HCEC 1CT (cell line): ENCODE results near the gene ARHGAP26.

ENCODE experiments used
- DNase-seq: peaks from one replicate; pipeline ENCODE4 v3.0.0-alpha.2; 2017

The ARHGAP26 gene

DNA sequence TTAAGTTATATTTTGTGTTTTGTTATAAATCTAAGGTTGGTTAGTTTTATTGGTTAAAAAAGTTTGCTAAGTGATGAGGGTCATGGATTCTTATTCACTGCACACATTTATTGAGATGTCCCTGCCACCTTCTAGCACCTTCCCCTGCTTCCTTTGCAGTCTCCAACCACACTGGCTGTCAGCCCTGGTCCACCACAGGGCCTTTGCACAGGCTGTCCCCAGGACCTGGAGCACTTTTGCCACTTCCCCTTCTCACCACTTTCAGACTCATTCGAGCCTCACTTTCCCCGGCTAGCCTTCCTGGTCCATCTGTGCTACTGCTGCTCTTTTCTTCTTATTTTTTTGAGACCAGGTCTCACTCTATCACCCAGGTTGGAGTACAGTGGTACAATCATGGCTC is 45.3 kb downstream of the ARHGAP26 start:
- DNase-seq = no peak

DNA sequence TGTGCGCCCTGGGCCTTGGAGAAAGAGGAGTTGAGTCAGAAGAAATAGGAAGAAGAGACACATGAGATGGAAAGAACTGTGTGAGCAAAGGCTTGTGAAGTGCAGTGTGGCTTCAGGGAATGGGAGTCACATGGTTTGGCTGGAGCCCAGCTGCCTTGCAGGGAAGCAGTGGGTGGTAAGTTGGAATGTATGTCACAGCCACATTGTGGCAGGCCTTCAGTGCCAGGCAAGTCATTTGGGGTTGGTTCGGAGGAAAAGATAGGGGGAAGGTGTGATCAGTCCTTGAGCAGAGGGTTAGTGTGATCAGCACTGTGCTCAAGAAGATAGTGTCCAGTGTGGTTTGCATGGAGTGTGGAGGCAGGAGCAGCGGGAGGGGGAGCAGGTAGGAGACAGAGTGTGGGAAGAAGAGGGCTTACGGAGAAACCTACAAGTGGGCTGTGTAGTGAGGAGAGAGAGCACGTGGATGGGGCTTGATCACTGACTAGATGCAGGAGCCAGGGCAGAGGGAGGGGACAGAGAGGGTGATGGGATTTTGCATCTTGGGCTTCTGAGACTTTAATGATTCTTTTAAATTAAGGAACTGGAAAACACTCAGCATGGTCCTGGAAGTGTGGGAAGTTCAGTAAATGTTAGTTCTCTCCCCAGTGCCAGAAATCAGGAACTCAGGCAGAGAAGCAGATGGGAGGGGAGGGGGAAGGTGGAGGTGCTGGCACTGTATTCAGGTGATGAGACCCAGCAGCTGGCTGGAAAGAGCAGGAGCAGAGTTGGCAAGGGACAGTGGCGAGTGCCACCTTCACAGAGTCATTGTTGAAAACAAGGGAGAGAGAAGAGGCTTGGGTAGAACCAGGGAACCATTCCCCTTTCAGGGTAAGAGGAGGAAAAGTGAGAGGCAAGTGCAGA is 46.6 kb downstream of the ARHGAP26 start:
- peak; percentile 28 for DNase-seq

DNA sequence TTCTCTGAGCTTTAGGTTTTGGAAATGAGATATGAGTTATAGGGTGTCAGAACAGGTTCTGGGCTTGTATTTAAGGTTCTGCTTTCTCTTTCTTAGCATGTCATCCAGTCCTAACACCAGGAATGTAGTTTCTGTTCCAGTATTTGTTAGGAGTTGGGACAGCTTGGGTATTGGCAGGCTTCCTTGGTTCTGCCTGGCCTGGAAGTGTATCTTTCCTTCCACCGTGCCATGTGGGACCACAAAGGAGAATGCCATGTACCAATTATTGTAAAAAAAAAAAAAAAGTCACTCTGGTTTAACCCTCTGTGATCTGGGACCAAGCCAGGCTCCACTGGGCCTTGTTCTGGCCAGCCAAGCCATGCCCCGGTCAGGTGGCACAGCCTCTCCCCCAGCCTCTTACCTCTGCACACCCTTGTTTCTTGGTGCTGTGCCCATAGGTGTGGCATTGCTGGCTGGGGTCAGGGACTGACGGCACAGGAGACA is 47.8 kb downstream of the ARHGAP26 start:
- no peak for DNase-seq

GRCh38 chr5:142819292-142819691 is 49.1 kb downstream of the ARHGAP26 start:
- no peak for DNase-seq

DNA sequence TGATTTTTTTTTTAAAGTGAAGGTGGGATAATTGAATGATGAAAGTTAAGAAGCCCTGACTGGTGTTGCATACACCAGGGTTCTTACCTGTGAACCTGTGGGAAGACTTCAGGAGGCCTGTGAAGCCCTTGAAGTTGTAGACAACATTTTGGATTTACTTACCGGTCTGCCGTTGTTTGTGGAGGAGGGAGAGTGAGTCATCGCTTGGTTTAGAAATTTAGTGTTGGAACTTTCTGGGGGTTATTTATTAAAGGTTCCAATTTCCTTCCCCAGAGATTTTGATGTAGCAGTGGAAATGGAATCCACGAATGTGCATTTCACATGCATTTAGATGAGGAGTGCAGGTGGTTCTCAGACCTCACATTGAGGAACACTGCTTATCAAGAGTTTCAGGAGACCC is 49.6 kb downstream of the ARHGAP26 start:
- peak; percentile 45 for DNase-seq

DNA sequence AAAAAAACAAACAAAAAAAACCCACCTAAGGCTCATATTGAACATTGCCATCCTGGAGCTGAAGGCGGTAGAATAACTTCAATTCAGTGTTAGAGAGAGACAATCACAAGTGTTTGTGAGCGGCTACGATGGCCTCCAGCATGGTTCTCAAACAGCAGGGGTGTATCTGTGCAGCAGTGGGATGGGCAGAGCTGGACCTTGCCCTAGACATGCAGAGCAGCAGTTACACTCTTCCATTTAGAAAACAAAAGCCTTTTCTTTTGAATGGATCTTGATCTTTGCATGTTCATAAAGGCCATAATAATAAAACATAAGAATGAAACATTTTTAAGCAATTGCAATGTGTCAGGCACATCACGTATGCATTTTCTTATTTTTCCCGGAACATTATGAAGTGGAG is 50.3 kb downstream of the ARHGAP26 start:
- DNase-seq = no peak

GRCh38 chr5:142821034-142821732 is 51.0 kb downstream of the ARHGAP26 start:
- no peak for DNase-seq

DNA sequence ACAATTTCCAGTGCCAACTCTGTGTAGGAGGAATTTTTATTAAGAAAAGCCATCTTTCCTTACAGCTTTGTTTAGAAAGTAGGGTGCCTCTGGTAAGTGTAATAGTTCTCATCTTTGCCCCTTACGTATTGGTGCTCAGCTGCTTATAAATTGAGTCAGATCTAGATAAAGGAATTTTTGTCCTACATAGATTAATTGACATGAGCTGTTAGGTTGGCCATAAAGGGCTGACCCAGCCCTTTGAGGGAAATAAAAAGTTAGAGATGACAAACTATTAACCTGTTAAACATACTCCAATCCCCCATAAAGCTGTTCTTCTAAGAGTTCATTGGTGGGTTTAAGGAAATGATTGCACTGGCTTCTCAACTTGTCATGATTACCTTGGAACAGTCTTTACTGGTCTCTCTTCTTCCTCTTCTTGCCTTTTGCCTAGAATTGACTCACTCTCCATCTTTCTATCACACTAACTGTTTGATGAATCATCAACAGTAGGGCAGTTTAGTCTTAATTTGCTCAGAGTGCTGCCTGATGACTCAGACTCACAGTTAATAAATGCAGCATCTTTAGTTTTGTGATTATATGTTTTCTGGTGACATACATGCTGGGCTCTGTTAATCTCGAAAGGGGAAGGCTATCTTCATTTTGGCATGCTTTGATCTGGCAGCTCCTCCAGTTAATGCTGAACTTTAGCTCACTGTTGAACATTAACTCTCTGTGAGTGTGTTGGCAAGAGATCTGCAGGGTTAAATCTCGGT is 51.7 kb downstream of the ARHGAP26 start:
- peak; percentile 91 for DNase-seq

- DNase-seq = no peak
Observed at GRCh38 chr5:142823126-142823525, 52.9 kb downstream of the ARHGAP26 start.

GRCh38 chr5:142823806-142824205 is 53.6 kb downstream of the ARHGAP26 start:
- DNase-seq = no peak

GRCh38 chr5:142824391-142824790 is 54.2 kb downstream of the ARHGAP26 start:
- no peak for DNase-seq

- DNase-seq = no peak
Observed at GRCh38 chr5:142825378-142826089, 55.4 kb downstream of the ARHGAP26 start.

DNA sequence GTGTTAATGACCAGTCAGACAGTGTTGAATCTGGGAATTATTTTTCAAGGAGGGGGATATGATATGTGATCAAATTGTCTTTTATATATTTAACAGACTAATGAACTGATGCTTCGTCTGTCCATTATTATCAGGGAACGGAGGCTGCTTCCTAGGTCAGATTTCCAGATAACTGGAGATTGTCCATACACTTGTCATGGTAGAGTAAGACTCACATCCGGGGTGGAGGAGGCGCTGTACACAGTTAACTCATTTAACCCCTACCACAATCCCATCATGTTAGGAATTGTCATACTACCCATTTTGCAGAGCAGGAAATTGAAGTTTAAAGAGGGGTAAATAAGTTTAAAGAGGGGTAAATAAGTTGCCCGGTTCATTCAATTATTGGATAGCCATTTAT is 55.9 kb downstream of the ARHGAP26 start:
- DNase-seq = no peak

DNA sequence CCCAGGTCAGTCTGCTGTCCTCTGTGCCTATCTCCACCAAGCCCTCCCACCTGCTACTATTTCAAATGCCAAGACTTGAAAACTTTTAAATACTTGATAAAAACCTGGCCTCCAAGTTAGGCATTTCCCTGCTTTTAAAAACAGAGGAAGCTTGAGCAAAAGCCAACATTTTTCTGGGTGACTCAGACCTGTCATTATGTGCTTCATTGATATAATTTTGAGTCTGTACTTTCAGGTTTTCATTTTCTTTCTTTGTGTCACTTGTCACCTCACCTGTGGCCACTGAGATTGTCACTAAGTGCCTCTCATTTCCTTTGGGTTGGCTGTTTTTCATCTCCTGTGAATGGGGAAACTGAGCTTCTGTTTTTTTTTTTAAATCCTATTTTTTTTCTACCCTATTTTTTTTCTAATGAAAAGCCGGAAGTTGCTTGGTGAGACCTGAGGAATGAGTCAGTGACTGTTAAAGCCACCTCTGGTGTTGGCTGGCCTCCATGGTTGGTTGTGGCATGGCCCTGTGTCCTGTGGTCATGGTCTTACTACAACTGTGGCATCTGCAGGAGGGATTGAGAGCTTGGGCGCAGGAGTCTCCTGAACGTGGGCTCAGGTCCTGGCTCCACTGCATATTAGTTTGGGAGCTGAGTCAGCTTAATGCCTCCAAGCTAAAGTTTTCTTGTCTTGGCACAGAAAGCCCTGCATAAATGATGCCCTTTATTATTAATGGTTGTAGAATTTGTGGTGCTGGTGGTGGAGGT is 56.7 kb downstream of the ARHGAP26 start:
- DNase-seq = peak; percentile 58

DNA sequence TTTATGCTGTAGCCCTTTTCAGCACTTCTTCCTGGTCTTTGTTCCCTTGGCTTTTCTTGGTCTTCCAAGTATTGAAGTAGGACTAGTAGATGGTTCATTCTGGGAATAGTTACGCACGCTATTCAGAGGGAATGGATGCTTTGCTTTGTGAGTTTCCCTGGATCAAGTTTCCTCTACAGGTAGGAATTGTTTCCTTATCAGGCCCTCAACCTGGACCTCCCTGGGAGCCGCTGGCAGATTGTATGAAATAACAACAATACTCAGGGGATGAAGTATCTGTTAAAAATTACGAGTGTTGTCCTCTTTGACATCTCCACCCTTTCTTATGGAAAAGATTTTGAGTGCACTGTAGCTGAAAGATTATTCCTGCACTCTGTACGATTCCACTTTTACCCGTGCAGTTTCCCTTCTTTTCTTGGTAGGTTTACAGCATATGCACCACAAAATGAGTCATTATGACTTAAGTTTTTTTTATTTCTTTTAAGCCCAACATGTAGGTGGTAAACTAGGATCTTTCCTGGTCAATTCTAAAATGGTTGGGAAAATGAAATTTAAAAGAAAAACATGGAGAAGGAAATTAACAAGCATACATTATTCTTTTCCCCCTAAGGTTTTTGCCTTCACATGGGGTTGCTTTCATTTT is 57.9 kb downstream of the ARHGAP26 start:
- peak; percentile 65 for DNase-seq

DNA sequence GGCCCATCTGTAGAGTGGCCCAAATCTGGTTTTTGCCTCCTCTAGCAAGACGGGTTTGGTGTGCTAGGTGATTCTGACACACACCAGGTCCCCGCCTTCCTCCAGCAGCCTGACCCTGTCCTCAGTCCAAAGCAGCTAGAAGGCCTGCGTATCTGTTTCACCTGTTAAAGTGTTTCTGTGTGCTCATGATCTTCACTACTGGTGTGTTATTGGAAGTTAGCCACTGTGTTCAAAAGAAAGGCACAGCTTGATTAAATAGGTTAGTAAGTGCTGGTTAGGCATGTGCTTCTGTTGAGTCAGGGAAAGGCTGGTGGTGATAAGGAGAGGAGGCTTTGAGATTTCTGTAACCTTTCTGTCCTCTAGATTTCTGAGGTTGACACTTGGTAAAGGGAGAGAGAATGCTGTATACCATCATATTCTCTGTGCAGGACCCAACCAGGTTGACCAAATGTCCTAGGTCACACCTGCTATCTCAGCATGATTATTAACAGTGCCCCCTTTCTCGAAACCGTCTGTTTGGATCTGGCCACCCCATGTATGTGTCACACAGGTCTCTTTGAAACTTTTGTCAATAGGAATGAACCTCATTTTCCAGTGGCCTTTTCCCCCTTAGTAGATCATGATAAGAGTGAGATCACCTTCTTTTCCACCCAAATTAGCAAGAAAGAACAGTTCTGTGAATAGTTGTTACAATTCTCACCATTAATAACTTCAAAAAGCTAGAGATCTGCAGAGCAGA is 58.8 kb downstream of the ARHGAP26 start:
- no peak for DNase-seq

GRCh38 chr5:142829801-142830220 is 59.6 kb downstream of the ARHGAP26 start:
- DNase-seq = peak; percentile 74

- peak; percentile 74 for DNase-seq
Observed at GRCh38 chr5:142830241-142831008, 60.2 kb downstream of the ARHGAP26 start.

GRCh38 chr5:142831009-142831383 is 60.8 kb downstream of the ARHGAP26 start:
- DNase-seq = no peak

DNA sequence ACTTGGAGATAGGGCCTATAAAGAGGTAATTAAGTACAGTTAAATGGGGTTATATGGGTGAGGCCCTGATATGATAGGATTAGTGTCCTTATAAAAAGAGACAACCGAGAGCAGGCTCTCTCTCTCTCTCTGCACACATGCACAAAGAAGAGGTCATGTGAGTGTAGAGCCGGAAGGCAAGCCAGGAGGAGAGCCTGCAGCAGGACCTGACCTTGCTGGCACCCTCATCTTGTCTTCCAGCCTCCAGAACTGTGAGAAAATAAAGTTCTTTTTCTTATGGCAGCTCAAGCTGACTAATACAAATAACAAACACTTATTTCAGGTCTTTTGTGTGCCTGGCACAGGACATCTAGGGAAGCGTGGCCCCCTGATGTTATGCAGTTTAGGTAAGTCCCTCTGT is 62.1 kb downstream of the ARHGAP26 start:
- no peak for DNase-seq
